HFF-Myc (cell line): ENCODE measurements around the gene THBD.
A peak's percentile ranks its signal among the peaks of the same experiment; 100 is the strongest.

Experiments used
- DNase-seq: peaks from one replicate; pipeline ENCODE4 v3.0.0-alpha.2; 2011; ENCODE audit warnings: low read depth; ENCODE audit errors: extremely low read depth
- H3K4me3 ChIP-seq: replicated peaks from 2 replicates; pipeline ENCODE4 v1.5.1; 2011; ENCODE audit warnings: low read depth, mild to moderate bottlenecking, control low read depth, low read length
- CTCF ChIP-seq: IDR thresholded peaks from 2 replicates; pipeline ENCODE4 v1.5.1; 2012; ENCODE audit warnings: mild to moderate bottlenecking, low read depth, low read length, control low read depth; ENCODE audit errors: missing control alignments

Gene THBD

GRCh38 chr20:23059001-23059400, 9.5 kb upstream of the THBD start:
- no peak for DNase-seq
- no peak for TF ChIP-seq CTCF
- H3K4me3 ChIP-seq = no peak overlapping the region

- H3K4me3 ChIP-seq = no peak overlapping the region
- no peak for TF ChIP-seq CTCF
- no peak for DNase-seq
Observed at GRCh38 chr20:23058240-23058639, 8.8 kb upstream of the THBD start.

GRCh38 chr20:23052904-23053303, 3.4 kb upstream of the THBD start:
- H3K4me3 ChIP-seq = no peak overlapping the region
- no peak for TF ChIP-seq CTCF
- DNase-seq = no peak

- H3K4me3 ChIP-seq = 0 out of 2 replicates have a peak overlapping the region, but pooled peaks have one; percentile 7
Observed at GRCh38 chr20:23050847-23051627, 1.6 kb upstream of the THBD start.

GRCh38 chr20:23050076-23050838, 785 bp upstream of the THBD start:
- DNase-seq = no peak
- peak overlapping the region; percentile 19 for H3K4me3 ChIP-seq
- TF ChIP-seq CTCF = no peak

More at GRCh38 chr20:23050847-23051627, 1.6 kb upstream of the THBD start:
- TF ChIP-seq CTCF = peak; percentile 53
- peak; percentile 5 for DNase-seq

GRCh38 chr20:23048283-23049200, 930 bp downstream of the THBD start:
- DNase-seq = peak; percentile 4
- TF ChIP-seq CTCF = peak; percentile 33
- peak overlapping the region; percentile 11; the same call in 1 of the 2 replicates for H3K4me3 ChIP-seq
